ENCODE data around the gene LCORL. TPM values are rescaled to one million over a fixed set of nuclear protein-coding genes. Genes with fewer than 3 reads are reported as not detected.
A peak's percentile ranks its signal among the peaks of the same experiment; 100 is the strongest.
"Not testable (repeated sequence)": the region's sequence is repeated elsewhere in the genome, so short reads cannot be mapped to it uniquely, and the experiment has no call there.

LCORL gene
- 29.7 TPM for total RNA-seq

GRCh38 chr4:18021720-18022571 is at the start of gene LCORL:
TSS of gene LCORL (minus strand) at chr4:18021755. CDS start at chr4:18021751, 4 bp downstream.
- intact Hi-C loops (cut with DNase I): no loop called here

DNA sequence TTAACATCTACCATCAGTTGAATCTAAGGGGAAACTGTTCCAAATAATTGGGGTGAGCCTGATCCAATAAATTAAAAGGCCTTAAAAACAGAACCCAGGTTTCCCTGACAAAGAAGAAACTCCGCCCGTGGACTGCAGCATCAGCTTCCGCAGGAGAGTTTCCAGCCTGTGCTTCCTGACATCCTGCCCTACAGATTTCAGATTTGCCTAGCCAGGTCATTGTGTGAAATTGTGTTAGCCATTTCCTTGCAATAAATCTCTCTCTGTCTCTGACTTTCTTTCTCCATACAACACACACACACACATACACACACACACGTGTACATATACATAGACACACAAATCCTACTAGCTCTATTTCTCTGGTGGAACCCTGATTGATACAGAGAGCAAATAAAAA is 48.3 kb upstream of the LCORL start:
- DNase-seq (ENCODE audit: low spot score) (no peak), ATAC-seq (no peak)
- intact Hi-C loops (cut with DNase I): no loop called here

More at GRCh38 chr4:18021720-18022571, at the start of gene LCORL:
- DNase-seq (ENCODE audit: low spot score): peak; percentile 94
- peak; percentile 97 for ATAC-seq

DNA sequence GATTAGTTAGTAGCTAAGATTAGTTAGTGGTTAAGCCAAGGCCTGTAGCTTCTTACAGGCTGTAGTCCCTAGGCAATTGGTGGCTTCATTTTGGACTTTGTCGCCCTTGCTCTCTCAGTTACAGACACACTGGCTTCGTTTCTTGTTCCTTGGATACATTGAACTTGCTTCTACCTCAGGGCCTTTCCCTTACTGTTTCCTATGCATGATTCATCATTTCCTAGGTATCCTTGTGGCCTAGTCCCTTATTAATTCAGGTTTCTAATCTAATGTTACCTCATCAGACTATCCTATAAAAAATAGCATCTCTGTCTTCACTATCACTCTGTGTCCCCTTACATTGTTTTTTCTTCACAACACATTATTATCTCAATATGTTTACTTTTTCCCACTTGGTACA is 45.5 kb upstream of the LCORL start:
- DNase-seq (ENCODE audit: low spot score): no peak
- no peak for ATAC-seq
- intact Hi-C loops (cut with DNase I): no loop called here

DNA sequence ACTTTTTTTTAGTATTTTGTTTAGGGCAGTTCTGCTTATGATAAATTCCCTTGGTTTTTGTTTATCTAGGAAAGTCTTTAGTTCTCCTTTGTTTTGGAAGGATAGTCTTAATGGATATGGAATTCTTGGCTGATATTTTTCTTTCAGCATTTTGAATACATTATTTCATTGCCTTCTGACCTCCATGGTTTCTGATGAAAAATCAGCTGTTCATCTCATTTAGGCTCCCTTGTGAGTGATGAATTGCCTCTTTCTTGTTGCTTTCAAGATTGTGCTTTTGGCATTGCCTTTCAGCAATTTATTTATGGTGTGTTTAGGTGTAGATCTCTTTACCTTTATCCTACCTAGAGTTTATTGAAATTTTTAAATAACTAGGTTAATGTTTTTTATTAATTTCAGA is 41.5 kb upstream of the LCORL start:
- ATAC-seq (no peak), DNase-seq (ENCODE audit: low spot score) (no peak)
- intact Hi-C loops (cut with DNase I): no loop called here

DNA sequence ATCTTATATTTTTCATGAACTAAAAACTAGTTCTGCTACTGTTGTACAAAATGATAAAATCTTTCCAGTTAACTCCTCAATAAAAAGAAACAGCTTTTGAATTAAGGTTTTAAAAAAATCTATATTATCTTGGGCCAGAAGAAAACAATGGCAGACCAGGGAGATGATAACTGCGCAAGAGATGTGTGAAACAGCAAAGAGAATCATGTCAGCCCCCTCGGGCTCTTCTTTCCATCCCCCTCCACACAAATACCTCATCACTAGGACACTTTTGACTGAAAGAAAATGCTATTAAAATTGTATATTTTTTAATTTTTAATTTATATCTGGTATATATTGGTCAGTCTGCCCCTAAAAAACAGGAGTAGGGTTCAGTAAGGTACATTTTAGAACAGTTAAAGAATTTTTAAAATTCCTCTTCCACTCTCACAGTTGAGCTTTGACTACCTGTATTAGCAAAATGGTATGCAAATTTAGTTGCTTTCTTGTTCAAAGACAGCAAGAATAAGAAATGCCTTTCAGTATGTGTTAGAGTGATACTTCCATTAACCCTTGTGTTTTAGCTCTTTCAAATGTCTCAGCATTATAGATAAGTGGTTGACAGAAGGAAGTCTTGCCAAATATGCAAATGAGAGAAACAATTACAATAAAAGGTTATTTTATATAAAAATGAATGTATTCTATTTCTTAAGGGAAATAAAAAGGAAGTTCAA is 36.4 kb upstream of the LCORL start:
- intact Hi-C loops (cut with DNase I): no loop called here
- ATAC-seq (no peak), DNase-seq (ENCODE audit: low spot score) (no peak)

DNA sequence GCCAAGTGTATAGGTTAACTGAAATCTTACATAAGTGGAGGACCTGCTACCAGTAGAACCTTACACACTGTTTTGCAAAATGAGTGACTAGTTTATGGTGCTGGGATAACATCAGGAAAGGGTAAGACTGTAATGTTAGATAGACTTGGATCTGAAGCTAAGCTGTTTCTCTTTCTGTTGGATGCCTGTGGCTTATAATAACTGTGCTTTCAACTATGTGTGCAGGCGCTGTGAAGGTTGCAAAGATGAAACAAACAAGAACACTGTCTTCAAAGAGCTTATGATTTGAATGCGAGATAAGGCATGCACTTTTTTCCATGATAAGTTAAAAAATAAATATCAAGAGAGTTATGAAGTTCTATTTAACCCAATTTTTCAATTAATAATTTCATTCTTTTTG is 34.5 kb upstream of the LCORL start:
- intact Hi-C loops (cut with DNase I): no loop called here
- ATAC-seq: no peak

DNA sequence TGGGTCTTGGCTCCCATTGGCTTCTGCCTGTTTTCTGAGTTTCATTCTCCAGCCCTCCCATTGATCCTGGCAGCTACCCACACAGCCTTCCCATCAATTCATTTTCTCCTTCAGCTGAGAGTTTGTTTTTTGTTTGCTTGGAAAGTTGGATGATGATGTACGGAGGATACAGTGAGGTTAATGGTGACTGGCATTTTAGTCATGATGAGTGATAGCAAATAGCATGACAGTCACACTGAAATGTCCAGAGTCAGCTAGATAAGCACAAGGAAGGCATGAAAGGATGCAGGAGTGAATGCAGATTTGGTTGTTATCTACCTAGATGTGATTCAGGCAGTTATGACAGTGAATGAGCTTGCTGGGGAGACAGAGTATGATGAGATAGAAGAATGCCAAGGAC is 30.6 kb upstream of the LCORL start:
- no peak for ATAC-seq
- intact Hi-C loops (cut with DNase I): no loop called here
- DNase-seq (ENCODE audit: low spot score): no peak

More for the DNA sequence above, 34.5 kb upstream of the LCORL start:
- no peak for DNase-seq (ENCODE audit: low spot score)

DNA sequence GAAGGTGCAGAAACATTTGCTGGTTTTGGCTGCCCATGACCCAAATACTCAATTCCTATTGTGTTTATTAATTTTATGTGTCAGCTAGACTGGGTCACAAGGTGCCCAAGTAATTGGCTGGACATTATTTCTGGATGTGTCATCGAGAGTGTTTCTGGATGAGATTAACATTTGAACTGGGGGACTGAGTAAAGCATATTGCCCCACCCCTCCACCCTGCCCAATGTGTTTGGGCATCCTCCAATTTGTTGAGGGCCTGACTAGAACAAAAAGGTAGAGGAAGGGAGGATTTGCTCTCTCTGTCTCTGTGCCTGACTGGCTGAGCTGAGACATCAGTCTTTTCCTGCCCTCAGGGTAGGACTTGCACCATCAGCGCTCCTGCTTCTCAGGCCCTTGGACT is 29.7 kb upstream of the LCORL start:
- DNase-seq (ENCODE audit: low spot score): no peak
- intact Hi-C loops (cut with DNase I): no loop called here
- ATAC-seq: no peak

- DNase-seq (ENCODE audit: low spot score) (no peak), ATAC-seq (no peak)
- intact Hi-C loops (cut with DNase I): no loop called here
Measured at GRCh38 chr4:18050448-18050847, 28.9 kb upstream of the LCORL start.

DNA sequence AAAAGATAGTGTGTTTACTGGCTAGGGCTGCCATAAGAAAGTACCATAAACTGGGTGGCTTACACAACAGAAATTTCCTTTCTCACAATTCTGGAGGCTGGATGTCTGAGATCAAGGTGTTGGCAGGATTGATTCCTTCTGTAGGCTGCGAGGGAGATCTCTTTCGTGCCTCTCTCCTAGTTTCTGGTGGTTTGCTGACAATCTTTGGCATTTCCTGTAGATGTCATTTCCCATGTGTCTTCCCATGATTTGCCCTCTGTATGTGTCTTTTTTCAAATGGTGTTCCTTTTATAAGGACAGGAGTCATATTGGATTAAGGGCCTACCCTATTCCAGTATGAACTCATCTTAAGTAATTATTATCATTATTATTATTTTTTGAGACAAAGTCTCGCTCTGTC is 27.9 kb upstream of the LCORL start:
- intact Hi-C loops (cut with DNase I): no loop called here
- no peak for ATAC-seq

GRCh38 chr4:18042754-18043153 is 21.2 kb upstream of the LCORL start:
- intact Hi-C loops (cut with DNase I): no loop called here
- ATAC-seq (no peak), DNase-seq (ENCODE audit: low spot score) (no peak)

More for the DNA sequence above, 27.9 kb upstream of the LCORL start:
- no peak for DNase-seq (ENCODE audit: low spot score)

DNA sequence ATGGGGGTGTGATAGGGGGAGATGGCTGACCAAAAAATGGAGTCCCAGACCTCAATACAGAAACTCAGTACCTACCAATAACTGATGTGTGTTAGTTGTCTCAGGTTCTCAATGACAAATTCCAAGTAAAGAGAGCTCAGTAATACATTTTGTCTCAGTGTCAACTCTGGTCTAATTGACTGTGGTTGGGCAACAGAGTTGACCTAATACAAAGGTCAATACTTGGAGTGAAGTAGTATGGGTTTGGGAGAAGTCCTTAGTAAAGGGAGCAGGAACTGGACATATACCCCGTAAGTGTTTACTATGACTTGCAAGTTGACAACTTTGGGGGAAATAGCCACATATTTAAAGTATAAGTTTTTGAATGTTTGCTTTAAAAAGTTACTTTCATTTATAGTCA is 20.5 kb upstream of the LCORL start:
- intact Hi-C loops (cut with DNase I): no loop called here
- DNase-seq (ENCODE audit: low spot score): no peak
- ATAC-seq: no peak

DNA sequence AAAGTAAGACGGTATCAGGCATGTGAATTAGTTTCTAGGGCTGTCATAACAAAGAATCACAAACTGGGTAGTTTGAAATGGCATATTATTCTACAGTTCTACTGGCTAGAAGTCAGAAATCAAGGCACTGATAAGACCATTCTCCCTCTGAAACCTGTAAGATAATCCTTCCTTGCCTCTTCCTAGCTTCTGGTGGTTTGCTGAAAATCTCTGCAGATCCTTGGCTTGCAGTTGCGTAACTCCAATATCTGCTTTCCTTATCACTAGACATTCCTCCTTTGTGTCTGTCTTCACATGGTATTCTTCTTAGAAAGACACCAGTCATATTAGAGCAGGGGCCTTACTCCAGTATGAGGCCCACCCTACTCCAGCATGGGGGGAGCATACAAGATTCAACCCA is 19.6 kb upstream of the LCORL start:
- intact Hi-C loops (cut with DNase I): no loop called here
- no peak for DNase-seq (ENCODE audit: low spot score)
- no peak for ATAC-seq

- intact Hi-C loops (cut with DNase I): no loop called here
- ATAC-seq: no peak
- no peak for DNase-seq (ENCODE audit: low spot score)
Measured at GRCh38 chr4:18039113-18039512, 17.6 kb upstream of the LCORL start.

GRCh38 chr4:18036369-18036768 is 14.8 kb upstream of the LCORL start:
- DNase-seq (ENCODE audit: low spot score); ATAC-seq; intact Hi-C loops (cut with DNase I): not testable (repeated sequence)

DNA sequence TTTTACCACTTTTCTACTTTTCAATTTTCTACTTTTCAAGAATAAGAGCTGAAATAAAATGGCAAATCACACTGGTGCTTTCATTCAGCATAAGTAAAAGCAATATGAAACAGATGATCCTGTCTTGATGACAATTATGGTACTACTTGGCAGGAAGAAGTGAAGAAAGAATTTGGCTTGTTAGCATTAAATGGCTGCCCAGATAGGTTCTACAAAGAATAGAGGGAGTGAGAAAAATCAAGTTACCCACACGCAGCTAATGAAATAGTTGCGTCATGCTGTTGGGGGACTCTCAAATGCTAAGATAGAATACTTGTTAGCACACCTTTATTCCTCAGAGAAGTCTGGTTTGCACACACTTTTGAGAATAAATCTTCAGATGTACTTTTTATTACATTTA is 12.5 kb upstream of the LCORL start:
- no peak for DNase-seq (ENCODE audit: low spot score)
- intact Hi-C loops (cut with DNase I): no loop called here
- no peak for ATAC-seq

- peak; percentile 68 for ATAC-seq
- no peak for DNase-seq (ENCODE audit: low spot score)
- intact Hi-C loops (cut with DNase I): no loop called here
Measured at GRCh38 chr4:18033111-18034085, 11.8 kb upstream of the LCORL start.

DNA sequence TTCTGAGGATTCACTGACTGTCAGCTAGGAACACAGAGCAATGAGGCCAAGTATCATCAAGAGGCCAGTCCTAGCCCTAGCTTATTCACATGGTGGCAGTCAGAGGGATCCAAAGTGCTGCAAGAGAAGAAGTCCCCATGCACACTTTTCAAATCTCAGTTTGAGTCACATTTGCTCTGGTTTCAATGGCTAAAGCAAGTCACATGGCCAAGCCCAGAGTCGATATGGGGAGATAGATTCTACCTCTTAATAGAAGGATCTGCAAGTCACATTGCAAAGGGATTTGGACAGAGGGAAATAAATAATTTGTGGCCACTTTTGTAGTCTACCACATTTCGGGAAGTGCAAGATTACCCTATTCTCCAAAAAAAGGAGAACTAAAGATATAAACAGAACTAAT is 3.7 kb upstream of the LCORL start:
- no peak for DNase-seq (ENCODE audit: low spot score)
- ATAC-seq: no peak
- intact Hi-C loops (cut with DNase I): no loop called here

- DNase-seq (ENCODE audit: low spot score) (no peak), ATAC-seq (peak; percentile 1)
- intact Hi-C loops (cut with DNase I): no loop called here
Measured at GRCh38 chr4:18022572-18023050, 1.1 kb upstream of the LCORL start.
